ENCODE data around the gene TBCCD1. TPM values are rescaled to one million over a fixed set of nuclear protein-coding genes. Genes with fewer than 3 reads are reported as not detected.

The TBCCD1 gene
- total and polyA plus RNA-seq, 2 experiments from 2014 or later = 5.8 to 16.7 TPM

DNA sequence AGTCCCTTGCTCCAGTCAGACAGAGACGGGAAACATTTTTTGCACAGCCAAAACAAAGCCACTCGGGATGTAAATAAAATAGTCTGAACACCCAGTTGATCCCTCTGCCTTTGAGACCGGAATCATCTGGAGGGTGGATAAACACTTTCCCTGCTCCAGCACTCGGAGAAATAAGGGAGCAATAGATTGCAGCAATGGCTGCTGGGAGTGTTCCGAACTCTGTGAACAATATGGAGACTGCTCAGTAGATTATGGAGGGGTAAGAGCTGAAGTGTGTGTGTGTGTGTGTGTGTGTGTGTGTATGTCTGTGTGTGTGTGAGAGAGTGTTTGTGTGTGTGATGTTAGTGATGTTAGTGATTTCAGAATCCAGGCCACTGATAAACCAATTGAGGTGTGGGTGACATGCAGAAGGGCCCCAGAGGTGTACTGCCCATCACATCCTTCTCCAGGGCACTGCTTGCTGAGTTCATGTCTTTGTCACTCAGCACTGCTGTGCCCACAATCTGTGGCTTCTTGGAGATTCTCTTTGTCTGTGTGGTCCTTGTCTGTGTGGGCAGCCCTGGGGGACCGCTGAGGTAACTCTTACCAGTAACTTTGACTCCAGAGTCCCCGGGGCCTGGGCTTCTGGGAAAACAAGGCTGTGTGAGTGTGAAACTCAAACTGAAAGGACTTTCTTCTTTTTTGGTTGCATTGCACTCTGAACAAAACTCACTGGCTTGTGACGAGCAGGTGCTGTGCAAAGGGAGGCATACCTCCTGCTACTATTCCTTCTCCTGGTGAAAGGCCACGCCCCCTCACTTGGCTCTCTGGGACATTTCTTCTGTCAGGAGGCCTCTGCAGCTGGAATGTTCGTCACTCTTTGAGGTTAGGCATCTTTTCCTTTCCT is 45.9 kb downstream of the TBCCD1 start:
- TF ChIP-seq, protein P1, sequence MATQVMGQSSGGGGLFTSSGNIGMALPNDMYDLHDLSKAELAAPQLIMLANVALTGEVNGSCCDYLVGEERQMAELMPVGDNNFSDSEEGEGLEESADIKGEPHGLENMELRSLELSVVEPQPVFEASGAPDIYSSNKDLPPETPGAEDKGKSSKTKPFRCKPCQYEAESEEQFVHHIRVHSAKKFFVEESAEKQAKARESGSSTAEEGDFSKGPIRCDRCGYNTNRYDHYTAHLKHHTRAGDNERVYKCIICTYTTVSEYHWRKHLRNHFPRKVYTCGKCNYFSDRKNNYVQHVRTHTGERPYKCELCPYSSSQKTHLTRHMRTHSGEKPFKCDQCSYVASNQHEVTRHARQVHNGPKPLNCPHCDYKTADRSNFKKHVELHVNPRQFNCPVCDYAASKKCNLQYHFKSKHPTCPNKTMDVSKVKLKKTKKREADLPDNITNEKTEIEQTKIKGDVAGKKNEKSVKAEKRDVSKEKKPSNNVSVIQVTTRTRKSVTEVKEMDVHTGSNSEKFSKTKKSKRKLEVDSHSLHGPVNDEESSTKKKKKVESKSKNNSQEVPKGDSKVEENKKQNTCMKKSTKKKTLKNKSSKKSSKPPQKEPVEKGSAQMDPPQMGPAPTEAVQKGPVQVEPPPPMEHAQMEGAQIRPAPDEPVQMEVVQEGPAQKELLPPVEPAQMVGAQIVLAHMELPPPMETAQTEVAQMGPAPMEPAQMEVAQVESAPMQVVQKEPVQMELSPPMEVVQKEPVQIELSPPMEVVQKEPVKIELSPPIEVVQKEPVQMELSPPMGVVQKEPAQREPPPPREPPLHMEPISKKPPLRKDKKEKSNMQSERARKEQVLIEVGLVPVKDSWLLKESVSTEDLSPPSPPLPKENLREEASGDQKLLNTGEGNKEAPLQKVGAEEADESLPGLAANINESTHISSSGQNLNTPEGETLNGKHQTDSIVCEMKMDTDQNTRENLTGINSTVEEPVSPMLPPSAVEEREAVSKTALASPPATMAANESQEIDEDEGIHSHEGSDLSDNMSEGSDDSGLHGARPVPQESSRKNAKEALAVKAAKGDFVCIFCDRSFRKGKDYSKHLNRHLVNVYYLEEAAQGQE (IDR thresholded peaks at IDR 0.05; ENCODE audit: unreplicated experiment) = no peak
- TF ChIP-seq, protein P2, sequence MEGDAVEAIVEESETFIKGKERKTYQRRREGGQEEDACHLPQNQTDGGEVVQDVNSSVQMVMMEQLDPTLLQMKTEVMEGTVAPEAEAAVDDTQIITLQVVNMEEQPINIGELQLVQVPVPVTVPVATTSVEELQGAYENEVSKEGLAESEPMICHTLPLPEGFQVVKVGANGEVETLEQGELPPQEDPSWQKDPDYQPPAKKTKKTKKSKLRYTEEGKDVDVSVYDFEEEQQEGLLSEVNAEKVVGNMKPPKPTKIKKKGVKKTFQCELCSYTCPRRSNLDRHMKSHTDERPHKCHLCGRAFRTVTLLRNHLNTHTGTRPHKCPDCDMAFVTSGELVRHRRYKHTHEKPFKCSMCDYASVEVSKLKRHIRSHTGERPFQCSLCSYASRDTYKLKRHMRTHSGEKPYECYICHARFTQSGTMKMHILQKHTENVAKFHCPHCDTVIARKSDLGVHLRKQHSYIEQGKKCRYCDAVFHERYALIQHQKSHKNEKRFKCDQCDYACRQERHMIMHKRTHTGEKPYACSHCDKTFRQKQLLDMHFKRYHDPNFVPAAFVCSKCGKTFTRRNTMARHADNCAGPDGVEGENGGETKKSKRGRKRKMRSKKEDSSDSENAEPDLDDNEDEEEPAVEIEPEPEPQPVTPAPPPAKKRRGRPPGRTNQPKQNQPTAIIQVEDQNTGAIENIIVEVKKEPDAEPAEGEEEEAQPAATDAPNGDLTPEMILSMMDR (conservative IDR thresholded peaks at IDR 0.05; ENCODE audit: low read depth in 2 of 2) = no peak
- TF ChIP-seq EZH2 (IDR thresholded peaks at IDR 0.05; ENCODE audit: low read depth, unreplicated experiment) = no peak
- TF ChIP-seq, protein P3, sequence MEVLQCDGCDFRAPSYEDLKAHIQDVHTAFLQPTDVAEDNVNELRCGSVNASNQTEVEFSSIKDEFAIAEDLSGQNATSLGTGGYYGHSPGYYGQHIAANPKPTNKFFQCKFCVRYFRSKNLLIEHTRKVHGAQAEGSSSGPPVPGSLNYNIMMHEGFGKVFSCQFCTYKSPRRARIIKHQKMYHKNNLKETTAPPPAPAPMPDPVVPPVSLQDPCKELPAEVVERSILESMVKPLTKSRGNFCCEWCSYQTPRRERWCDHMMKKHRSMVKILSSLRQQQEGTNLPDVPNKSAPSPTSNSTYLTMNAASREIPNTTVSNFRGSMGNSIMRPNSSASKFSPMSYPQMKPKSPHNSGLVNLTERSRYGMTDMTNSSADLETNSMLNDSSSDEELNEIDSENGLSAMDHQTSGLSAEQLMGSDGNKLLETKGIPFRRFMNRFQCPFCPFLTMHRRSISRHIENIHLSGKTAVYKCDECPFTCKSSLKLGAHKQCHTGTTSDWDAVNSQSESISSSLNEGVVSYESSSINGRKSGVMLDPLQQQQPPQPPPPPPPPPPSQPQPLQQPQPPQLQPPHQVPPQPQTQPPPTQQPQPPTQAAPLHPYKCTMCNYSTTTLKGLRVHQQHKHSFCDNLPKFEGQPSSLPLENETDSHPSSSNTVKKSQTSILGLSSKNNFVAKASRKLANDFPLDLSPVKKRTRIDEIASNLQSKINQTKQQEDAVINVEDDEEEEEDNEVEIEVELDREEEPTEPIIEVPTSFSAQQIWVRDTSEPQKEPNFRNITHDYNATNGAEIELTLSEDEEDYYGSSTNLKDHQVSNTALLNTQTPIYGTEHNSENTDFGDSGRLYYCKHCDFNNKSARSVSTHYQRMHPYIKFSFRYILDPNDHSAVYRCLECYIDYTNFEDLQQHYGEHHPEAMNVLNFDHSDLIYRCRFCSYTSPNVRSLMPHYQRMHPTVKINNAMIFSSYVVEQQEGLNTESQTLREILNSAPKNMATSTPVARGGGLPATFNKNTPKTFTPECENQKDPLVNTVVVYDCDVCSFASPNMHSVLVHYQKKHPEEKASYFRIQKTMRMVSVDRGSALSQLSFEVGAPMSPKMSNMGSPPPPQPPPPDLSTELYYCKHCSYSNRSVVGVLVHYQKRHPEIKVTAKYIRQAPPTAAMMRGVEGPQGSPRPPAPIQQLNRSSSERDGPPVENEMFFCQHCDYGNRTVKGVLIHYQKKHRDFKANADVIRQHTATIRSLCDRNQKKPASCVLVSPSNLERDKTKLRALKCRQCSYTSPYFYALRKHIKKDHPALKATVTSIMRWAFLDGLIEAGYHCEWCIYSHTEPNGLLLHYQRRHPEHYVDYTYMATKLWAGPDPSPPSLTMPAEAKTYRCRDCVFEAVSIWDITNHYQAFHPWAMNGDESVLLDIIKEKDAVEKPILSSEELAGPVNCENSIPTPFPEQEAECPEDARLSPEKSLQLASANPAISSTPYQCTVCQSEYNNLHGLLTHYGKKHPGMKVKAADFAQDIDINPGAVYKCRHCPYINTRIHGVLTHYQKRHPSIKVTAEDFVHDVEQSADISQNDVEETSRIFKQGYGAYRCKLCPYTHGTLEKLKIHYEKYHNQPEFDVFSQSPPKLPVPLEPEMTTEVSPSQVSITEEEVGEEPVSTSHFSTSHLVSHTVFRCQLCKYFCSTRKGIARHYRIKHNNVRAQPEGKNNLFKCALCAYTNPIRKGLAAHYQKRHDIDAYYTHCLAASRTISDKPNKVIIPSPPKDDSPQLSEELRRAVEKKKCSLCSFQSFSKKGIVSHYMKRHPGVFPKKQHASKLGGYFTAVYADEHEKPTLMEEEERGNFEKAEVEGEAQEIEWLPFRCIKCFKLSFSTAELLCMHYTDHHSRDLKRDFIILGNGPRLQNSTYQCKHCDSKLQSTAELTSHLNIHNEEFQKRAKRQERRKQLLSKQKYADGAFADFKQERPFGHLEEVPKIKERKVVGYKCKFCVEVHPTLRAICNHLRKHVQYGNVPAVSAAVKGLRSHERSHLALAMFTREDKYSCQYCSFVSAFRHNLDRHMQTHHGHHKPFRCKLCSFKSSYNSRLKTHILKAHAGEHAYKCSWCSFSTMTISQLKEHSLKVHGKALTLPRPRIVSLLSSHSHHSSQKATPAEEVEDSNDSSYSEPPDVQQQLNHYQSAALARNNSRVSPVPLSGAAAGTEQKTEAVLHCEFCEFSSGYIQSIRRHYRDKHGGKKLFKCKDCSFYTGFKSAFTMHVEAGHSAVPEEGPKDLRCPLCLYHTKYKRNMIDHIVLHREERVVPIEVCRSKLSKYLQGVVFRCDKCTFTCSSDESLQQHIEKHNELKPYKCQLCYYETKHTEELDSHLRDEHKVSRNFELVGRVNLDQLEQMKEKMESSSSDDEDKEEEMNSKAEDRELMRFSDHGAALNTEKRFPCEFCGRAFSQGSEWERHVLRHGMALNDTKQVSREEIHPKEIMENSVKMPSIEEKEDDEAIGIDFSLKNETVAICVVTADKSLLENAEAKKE (CRISPR knock-in tag; IDR thresholded peaks at IDR 0.05) = no peak
- no peaks in the 10 kb centered on the region for H3F3A ChIP-seq (replicated peaks; ENCODE audit: low read depth)
- H3K27me3 Mint-ChIP-seq (ENCODE audit: insufficient read depth, low read depth, poor library complexity) = peaks cover 2% of the 10 kb centered on the region
- H3K9me2 ChIP-seq (ENCODE audit: insufficient read depth) = no peaks in the 10 kb centered on the region
- peak; percentile 34 for DNase-seq (ENCODE audit: low spot score)
- H3K4me3 Mint-ChIP-seq = no peak overlapping the region
- H4K20me1 ChIP-seq (replicated peaks; ENCODE audit: insufficient read depth) = no peaks in the 10 kb centered on the region
- peaks cover 7% of the 10 kb centered on the region; the same call in 2 of the 3 replicates for H3K4me1 Mint-ChIP-seq
- H3K79me2 ChIP-seq (replicated peaks; ENCODE audit: insufficient read depth) = no peaks in the 10 kb centered on the region
- no peak overlapping the region for H2AFZ ChIP-seq
- H3K36me3 ChIP-seq (ENCODE audit: insufficient read depth) = no peaks in the 10 kb centered on the region
- H3K27ac Mint-ChIP-seq = no peak overlapping the region
- H3K27me3 ChIP-seq (ENCODE audit: insufficient read depth) = no peaks in the 10 kb centered on the region
- no peaks in the 10 kb centered on the region for H3K36me3 Mint-ChIP-seq (ENCODE audit: low read depth)
- no peak overlapping the region for H3K4me3 ChIP-seq
- ATAC-seq = peak; percentile 28; the same call in 1 of the 3 replicates
- H3K9me3 Mint-ChIP-seq = peaks cover 3% of the 10 kb centered on the region; the same call in 1 of the 3 replicates
- peaks cover 10% of the 10 kb centered on the region; the same call in 1 of the 2 replicates for H3K4me1 ChIP-seq (ENCODE audit: insufficient read depth)
- no peak overlapping the region for H3K4me2 ChIP-seq
- H3K27ac ChIP-seq (ENCODE audit: low read depth) = no peak overlapping the region

All from GM23338 (cell line).